Right atrium auricular region (tissue), 2 donors: ENCODE results near the gene MIEF2. TPM values are rescaled to one million over a fixed set of nuclear protein-coding genes. Genes with fewer than 3 reads are reported as not detected.

ENCODE experiments used
- DNase-seq: peaks from one replicate; pipeline ENCODE4 v3.0.0-alpha.2; 2019; ENCODE audit warnings: low spot score
- H3K27ac ChIP-seq, 2 donors: fragments of 200-600 bp; sonication (generic); 1 replicate in 1 of 2; 2 replicates in 1 of 2; pipeline ENCODE4 v1.5.1; 2016 to 2019
- H3K27me3 ChIP-seq, 2 donors: fragments of 200-600 bp; sonication (generic); one replicate each; pipeline versions ENCODE4 v1.5.1 to v1.6.0; 2017 to 2019
- H3K36me3 ChIP-seq: fragments of 200-600 bp; sonication (generic); one replicate; pipeline ENCODE4 v1.5.1; 2016
- H3K4me1 ChIP-seq, 2 donors: fragments of 200-600 bp; sonication (generic); one replicate each; pipeline versions ENCODE4 v1.5.1 to v1.6.0; 2017 to 2019
- H3K4me3 ChIP-seq, 2 donors: fragments of 200-600 bp; sonication (generic); 1 replicate in 1 of 2; 2 replicates in 1 of 2; pipeline ENCODE4 v1.5.1; 2017 to 2019; ENCODE audit warnings: mild to moderate bottlenecking in 1 of 2, moderate library complexity in 1 of 2
- H3K9me3 ChIP-seq, 2 donors: fragments of 200-600 bp; sonication (generic); one replicate each; pipeline ENCODE4 v1.5.1; 2019
- CTCF ChIP-seq, 2 donors: fragments of 200-600 bp; sonication (generic); IDR thresholded peaks; one replicate each; pipeline ENCODE4 v1.5.1; 2019; ENCODE audit warnings: antibody characterized with exemption in 2 of 2
- total RNA-seq, 2 donors: library from RNA; depleted of rRNA; stranded (reverse); fragments of >200 nt; gene quantifications; one replicate each; pipeline ENCODE4 v1.1.0, GENCODE V29; 2016

The MIEF2 gene
- total RNA-seq, 2 donors from 2014 or later: 14.1 to 20.2 TPM

- H3K4me3 ChIP-seq: no peak overlapping the region
- TF ChIP-seq CTCF (IDR thresholded peaks at IDR 0.05): no peak
- H3K27me3 ChIP-seq: no peaks in the 10 kb centered on the region
- peak overlapping the region; percentile 41 to 50 for H3K27ac ChIP-seq
- H3K9me3 ChIP-seq: no peaks in the 10 kb centered on the region
- peaks cover 0 to 27% of the 10 kb centered on the region in 2 donors for H3K4me1 ChIP-seq
- no peak for DNase-seq
- peaks cover 69% of the 10 kb centered on the region for H3K36me3 ChIP-seq
These were observed 13.4 kb upstream of the MIEF2 start for GRCh38 chr17:18246880-18247612.

- TF ChIP-seq CTCF (IDR thresholded peaks at IDR 0.05): no peak
- H3K4me3 ChIP-seq: no peak overlapping the region
- no peak for DNase-seq
- H3K9me3 ChIP-seq: no peaks in the 10 kb centered on the region
- peaks cover 0 to 27% of the 10 kb centered on the region in 2 donors for H3K4me1 ChIP-seq
- no peaks in the 10 kb centered on the region for H3K27me3 ChIP-seq
- H3K27ac ChIP-seq: peak overlapping the region; percentile 41 to 50
- peaks cover 75% of the 10 kb centered on the region for H3K36me3 ChIP-seq
These were observed 12.9 kb upstream of the MIEF2 start for GRCh38 chr17:18247613-18248001.

GRCh38 chr17:18248300-18248731 is 12.1 kb upstream of the MIEF2 start:
- peak overlapping the region; percentile 41 to 50 for H3K27ac ChIP-seq
- DNase-seq: peak; percentile 78

GRCh38 chr17:18248811-18249210 is 11.7 kb upstream of the MIEF2 start:
- Histone ChIP-seq H3K36me3 (peaks cover 86% of the 10 kb centered on the region), H3K27ac (peak overlapping the region; percentile 41 to 50), H3K9me3 (no peaks in the 10 kb centered on the region), H3K27me3 (no peaks in the 10 kb centered on the region), H3K4me1 (peaks cover 0 to 27% of the 10 kb centered on the region in 2 donors), H3K4me3 (no peak overlapping the region)
- no peak for DNase-seq
- TF ChIP-seq CTCF (IDR thresholded peaks at IDR 0.05): no peak

More at GRCh38 chr17:18248300-18248731, 12.1 kb upstream of the MIEF2 start:
- peaks cover 0 to 27% of the 10 kb centered on the region in 2 donors for H3K4me1 ChIP-seq
- peaks cover 82% of the 10 kb centered on the region for H3K36me3 ChIP-seq
- H3K4me3 ChIP-seq: no peak overlapping the region
- H3K27me3 ChIP-seq: no peaks in the 10 kb centered on the region
- no peaks in the 10 kb centered on the region for H3K9me3 ChIP-seq
- TF ChIP-seq CTCF (IDR thresholded peaks at IDR 0.05): peak; percentile 33 to 65

GRCh38 chr17:18250259-18250658 is 10.2 kb upstream of the MIEF2 start:
- Histone ChIP-seq H3K27me3 (no peaks in the 10 kb centered on the region), H3K4me1 (peaks cover 0 to 27% of the 10 kb centered on the region in 2 donors), H3K4me3 (no peak overlapping the region), H3K36me3 (peaks cover 88% of the 10 kb centered on the region), H3K27ac (no peak overlapping the region), H3K9me3 (no peaks in the 10 kb centered on the region)
- TF ChIP-seq CTCF (IDR thresholded peaks at IDR 0.05): no peak
- DNase-seq: no peak
